B cell (primary cell): ENCODE results near the gene ZNF827.

Experiments
- CTCF ChIP-seq: fragments of 200-600 bp; IDR thresholded peaks from one replicate; pipeline ENCODE4 v1.8.0; 2022; ENCODE audit warnings: antibody characterized with exemption, mild to moderate bottlenecking
- EZH2 ChIP-seq: IDR thresholded peaks from 2 replicates; pipeline ENCODE4 v1.6.1; 2012; ENCODE audit warnings: borderline replicate concordance, low read depth, mild to moderate bottlenecking, moderate library complexity, low read length; ENCODE audit not compliant: insufficient read depth, poor library complexity, severe bottlenecking

DNA sequence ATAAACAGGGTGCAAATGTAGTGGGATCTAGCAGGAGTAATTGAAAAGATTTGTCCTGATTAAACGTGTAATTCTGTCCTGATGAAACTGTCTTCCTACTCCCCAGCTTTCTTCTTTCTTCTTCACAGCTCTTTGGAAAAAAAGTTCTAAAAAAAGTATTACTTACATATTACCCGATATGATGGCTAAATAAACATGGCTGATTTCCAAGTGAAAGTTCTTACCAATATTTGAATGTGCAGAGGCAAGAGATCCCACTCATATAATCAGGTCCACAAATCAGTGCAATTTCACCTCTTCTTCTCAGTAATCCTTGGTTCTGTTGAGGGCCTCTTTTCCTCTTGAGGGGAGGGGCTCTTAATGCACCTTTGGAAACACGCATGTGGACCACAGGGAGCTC lies 78.7 kb downstream of the ZNF827 start:
- no peak for TF ChIP-seq CTCF
- no peak for TF ChIP-seq EZH2
